Type B pancreatic cell (in vitro differentiated cells): ENCODE data around the gene GPNMB. TPM values are rescaled to one million over a fixed set of nuclear protein-coding genes. Genes with fewer than 3 reads are reported as not detected.
"Not testable (repeated sequence)": the region's sequence is repeated elsewhere in the genome, so short reads cannot be mapped to it uniquely, and the experiment has no call there.

ENCODE experiments used
- DNase-seq: peaks from one replicate; pipeline ENCODE4 v3.0.0; 2021; ENCODE audit warnings: mixed read lengths; ENCODE audit not compliant: unreplicated experiment; ENCODE audit errors: extremely low spot score
- H3K27ac Mint-ChIP-seq: 2 replicates; pipeline ENCODE4 v1.8.0; 2021; ENCODE audit warnings: mild to moderate bottlenecking, mixed read lengths
- H3K27me3 Mint-ChIP-seq: 2 replicates; pipeline ENCODE4 v1.8.0; 2021; ENCODE audit warnings: mixed read lengths
- H3K36me3 Mint-ChIP-seq: 2 replicates; pipeline ENCODE4 v1.8.0; 2021; ENCODE audit warnings: mixed read lengths
- H3K4me1 Mint-ChIP-seq: one replicate; pipeline ENCODE4 v1.8.0; 2021; ENCODE audit warnings: mixed read lengths; ENCODE audit not compliant: unreplicated experiment
- H3K4me3 Mint-ChIP-seq: 2 replicates; pipeline ENCODE4 v1.8.0; 2021; ENCODE audit warnings: mild to moderate bottlenecking, mixed read lengths
- H3K9me3 Mint-ChIP-seq: 2 replicates; pipeline ENCODE4 v1.8.0; 2021; ENCODE audit warnings: mixed read lengths
- CTCF ChIP-seq: fragments of 200-600 bp; sonication (generic); conservative IDR thresholded peaks from 2 replicates; pipeline ENCODE4 v1.5.0; 2021; ENCODE audit warnings: antibody characterized with exemption, mild to moderate bottlenecking
- total RNA-seq: library from RNA; stranded (reverse); gene quantifications from 2 replicates; pipeline ENCODE4 v1.2.1, GENCODE V29; 2021; ENCODE audit warnings: low replicate concordance

Gene GPNMB
- total RNA-seq, 1 donor from 2014 or later, result 13.3 TPM

DNA sequence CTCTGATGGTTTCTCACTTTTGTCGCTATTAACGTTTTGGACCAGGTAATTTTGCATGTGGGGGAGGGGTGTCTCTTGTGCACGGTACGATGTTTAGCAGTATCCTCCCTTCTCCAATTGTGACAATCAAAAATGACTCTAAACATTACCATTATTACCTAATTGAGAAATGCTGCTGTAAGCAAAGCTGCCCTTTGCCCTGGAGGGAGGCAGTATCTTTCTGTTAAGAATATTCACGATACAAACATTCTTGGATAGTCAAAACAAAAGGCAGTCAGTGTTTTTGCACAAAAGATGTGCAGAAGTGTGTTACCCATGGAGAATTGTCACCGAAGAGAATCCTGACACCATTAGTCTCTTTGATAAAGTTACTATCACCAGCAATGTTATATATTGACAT, 62.2 kb downstream of the GPNMB start:
- Mint-ChIP-seq H3K4me3 (no peak overlapping the region), H3K4me1 (peaks cover 7% of the 10 kb centered on the region), H3K27ac (no peak overlapping the region), H3K27me3 (no peaks in the 10 kb centered on the region), H3K36me3 (peaks cover 41% of the 10 kb centered on the region), H3K9me3 (no peaks in the 10 kb centered on the region)
- no peak for TF ChIP-seq CTCF
- DNase-seq, result no peak

DNA sequence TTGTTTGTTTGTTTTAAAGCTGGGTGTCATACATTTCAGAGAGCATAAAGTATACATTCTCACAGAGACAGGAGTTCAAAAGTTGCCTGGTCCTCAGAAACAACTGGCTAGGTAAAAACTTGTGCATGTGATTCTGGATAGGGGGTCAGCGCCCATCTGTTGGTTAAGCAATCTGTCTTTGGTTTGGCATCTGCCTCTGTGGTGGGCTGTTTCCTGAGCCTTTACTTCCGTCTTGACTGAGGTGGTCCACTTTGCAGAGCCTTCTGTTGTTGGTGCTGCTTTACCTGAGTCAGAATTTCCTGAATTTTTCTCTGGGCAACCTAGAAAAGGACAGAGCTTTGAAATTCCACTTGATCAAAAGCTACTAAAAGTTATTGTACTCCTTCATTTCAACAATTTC, 65.6 kb downstream of the GPNMB start:
- H3K27me3 Mint-ChIP-seq, result not testable (repeated sequence)
- peaks cover 26% of the 10 kb centered on the region for H3K36me3 Mint-ChIP-seq

DNA sequence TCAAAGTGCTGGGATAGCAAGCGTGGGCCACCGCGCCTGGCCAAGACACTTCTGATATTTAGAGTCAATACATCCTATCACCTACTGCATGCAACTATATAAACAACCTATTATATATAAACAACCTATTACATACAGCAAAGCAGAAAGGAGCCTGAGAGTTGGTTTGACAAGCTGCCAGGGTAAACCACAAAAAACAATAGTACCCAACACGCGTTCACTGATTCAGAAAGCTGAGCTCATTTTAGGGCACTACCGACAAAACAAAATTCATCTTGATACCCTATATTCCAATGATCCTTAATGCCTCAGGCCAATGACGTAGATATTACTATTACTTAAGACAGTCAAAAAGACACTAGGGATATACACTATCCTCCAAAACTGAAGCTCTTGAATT, 68.8 kb downstream of the GPNMB start:
- Mint-ChIP-seq H3K27me3 (no peaks in the 10 kb centered on the region), H3K27ac (no peak overlapping the region), H3K9me3 (no peaks in the 10 kb centered on the region), H3K36me3 (peaks cover 38% of the 10 kb centered on the region), H3K4me1 (no peaks in the 10 kb centered on the region), H3K4me3 (no peak overlapping the region)
- DNase-seq, result no peak
- TF ChIP-seq CTCF, result no peak

More for the DNA sequence above, 65.6 kb downstream of the GPNMB start:
- H3K4me3 Mint-ChIP-seq, H3K9me3 Mint-ChIP-seq, DNase-seq, H3K4me1 Mint-ChIP-seq: not testable (repeated sequence)
- H3K27ac Mint-ChIP-seq, result peak overlapping the region; percentile 46

Other genes with a start within 250 kb of the GPNMB start
- 26.7 and 32.9 TPM in 2 replicates for gene HYCC1, start 232.6 kb upstream of the GPNMB start, total RNA-seq
- gene KLHL7, start 141.0 kb upstream of the GPNMB start, total RNA-seq, result 34.0 and 44.3 TPM in 2 replicates
- gene NUP42, start 64.7 kb upstream of the GPNMB start, total RNA-seq, result 22.3 and 38.4 TPM in 2 replicates
- gene MALSU1, start 52.6 kb downstream of the GPNMB start, total RNA-seq, result 50.0 and 50.5 TPM in 2 replicates
- gene IGF2BP3, start 223.7 kb downstream of the GPNMB start, total RNA-seq, result 99.3 and 107 TPM in 2 replicates